T-helper 2 cell (primary cell): ENCODE data around the gene ADM2.
"Not testable (repeated sequence)": the region's sequence is repeated elsewhere in the genome, so short reads cannot be mapped to it uniquely, and the experiment has no call there.

Experiments used
- DNase-seq, 5 experiments: peaks; one replicate each; pipeline versions ENCODE4 v3.0.0 to v3.0.0-alpha.2; 2012 to 2022
- total RNA-seq, 2 donors: gene quantifications; one replicate each; lab custom pipeline; 2026; lab: John Stamatoyannopoulos, UW

Gene ADM2
- total RNA-seq = 2.2 to 2.4 reads per million in 2 donors

DNA sequence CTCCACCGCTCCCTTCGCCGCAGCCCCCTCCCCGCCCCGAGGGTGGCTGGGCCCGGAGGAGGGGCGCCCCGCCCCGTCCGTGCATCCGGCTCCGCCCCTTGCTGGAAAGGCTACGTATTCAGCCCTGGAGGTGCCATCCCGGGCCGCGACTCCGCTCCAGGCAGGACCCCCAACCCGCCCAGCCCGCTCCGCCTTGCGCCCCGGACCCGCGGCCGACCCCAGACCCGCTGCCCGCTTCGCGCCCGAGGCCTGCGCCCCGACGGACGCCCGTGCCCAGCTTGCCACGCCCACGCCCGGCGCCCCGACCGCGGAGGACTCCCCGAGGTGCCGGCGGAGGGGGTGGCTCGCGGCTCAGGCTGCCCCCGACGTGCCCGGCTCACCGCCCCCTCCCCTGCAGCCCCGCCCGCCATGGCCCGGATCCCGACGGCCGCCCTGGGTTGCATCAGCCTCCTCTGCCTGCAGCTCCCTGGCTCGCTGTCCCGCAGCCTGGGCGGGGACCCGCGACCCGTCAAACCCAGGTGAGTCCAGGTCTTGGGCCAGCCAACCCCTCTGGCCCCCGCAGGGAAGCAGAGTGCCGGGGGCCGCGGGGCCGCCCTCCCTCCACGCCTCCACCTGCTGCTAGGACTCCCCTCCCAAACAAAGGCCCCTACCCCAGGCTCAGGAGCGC is at the start of gene ADM2:
Gene ADM2 (plus strand): TSS at position 104 of the 667 bp plus-strand sequence. CDS start 305 bp downstream, at position 409.
- DNase-seq = peak; percentile 48 to 64 (median 55)

GRCh38 chr22:50432131-50432876 is 49.0 kb upstream of the ADM2 start:
- no peak for DNase-seq

DNA sequence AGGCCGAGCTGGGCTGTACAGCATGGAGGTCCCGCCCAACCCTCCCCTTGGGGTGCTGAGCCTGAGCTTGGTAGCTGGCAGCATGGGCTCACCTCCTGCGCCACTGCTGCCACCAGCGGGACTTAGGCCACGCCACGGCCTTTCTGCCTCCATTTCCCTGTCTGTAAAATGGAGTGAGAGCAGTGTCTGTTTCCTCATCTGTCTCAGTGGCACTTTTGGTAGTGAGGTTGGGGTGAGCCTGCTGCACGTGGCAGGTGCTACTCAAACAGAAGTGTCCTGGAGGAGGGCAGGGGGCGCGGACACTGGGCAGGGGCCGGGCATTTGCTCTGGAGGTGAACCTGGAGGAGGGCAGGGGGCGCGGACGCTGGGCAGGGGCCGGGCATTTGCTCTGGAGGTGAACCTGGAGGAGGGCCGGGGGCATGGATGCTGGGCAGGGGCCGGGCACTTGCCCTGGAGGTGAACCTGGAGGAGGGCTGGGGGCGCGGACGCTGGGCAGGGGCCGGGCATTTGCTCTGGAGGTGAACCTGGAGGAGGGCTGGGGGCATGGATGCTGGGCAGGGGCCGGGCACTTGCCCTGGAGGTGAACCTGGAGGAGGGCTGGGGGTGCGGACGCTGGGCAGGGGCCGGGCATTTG is 48.3 kb upstream of the ADM2 start:
- not testable (repeated sequence) for DNase-seq

GRCh38 chr22:50434849-50435248 is 46.5 kb upstream of the ADM2 start:
- no peak for DNase-seq

DNA sequence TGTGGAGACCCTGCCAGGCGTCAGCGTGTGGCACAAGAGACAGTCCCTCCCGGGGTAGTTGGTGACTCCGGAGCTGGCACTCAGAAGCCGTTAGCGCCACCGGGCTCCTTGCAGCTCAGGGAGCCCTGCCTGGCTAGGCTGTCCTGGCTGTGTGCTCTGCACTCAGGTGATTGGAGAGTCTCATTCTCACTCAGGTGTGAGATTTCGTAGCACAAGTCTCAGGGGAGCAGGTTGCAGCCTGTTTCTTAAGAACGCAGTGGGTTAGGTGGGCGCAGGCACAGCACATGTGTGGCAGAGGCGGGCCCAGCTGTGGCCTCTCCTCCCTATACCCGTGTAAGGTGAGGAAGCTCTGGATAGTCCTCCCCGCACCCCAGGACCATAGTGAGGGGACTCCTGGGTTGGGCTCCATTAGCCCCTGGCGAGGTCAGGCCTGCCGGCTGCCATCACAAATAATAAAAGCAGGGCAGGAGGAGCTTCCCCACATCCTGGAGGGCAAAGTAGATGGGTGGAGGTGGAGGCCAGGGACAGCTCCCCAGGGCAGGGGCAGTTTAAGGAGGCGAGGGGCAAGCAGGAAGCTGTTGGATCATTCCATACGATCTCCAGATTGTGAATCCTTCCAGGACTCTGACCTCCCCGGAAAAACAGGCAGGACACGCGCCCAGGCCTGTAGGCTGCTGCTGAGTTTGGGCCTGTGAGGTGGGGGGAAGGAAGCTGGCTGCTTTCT is 45.9 kb upstream of the ADM2 start:
- no peak for DNase-seq

DNA sequence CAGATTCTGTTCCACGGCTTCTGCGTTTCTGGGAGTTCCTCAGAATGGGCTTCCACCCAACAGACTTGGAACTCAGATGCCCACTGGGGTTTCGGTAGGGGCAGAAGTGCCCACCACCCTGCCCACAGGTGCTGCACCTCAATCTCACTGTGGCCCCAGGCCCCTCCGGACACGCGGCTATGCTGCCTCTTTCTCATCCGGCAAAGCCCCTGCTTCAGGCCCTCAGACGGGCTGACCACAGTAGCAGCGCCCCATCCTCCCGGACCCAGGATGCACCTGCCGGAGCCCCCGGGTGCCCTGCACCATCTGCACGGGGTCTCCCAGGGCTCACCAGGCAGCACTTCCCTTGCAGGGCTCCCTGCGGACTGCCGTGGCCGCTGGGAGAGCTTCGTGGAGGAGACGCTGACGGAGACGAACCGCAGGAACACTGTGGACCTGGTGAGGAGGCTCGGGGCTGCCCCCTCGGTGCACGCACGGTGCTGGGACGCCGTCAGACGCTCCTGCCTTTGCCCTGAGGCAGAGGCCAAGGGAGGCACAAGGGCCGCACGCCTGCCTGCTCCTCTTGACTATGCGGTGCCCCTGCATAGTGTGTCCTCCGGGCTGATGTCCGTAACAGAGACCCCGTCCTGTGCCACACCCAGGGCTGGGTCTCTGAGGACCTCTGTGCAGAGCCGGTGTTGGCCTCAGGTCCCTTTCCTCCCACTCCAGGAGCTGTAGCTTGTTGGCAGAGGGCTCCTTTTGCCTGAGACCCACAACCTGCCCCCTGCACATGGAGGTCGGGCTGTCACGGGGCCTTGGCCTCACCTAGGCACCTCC is 45.1 kb upstream of the ADM2 start:
- DNase-seq = no peak

DNA sequence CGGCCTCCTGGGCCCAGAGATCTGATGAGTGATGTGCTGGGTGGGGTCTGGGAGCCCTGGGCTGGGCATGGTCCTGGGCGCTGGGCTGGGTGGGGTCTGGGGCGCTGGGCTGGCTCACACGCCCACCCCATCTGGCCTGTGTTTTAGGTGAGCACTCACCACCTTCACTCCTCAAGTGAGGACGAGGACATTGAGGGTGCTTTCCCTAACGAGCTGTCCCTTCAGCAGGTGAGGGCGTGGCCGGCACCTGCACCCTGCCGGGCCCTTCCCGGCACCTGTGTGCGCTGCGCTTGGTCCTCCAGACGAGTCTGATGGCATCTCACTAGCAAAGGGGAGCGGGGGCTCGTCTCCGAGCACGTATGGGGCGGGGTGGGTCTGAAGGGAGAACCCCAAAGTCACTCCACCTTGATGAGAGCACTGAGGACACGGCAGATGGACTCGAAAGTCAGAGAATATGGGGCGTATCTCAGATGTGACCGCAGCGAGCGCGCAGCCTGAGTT is 44.5 kb upstream of the ADM2 start:
- DNase-seq = no peak

DNA sequence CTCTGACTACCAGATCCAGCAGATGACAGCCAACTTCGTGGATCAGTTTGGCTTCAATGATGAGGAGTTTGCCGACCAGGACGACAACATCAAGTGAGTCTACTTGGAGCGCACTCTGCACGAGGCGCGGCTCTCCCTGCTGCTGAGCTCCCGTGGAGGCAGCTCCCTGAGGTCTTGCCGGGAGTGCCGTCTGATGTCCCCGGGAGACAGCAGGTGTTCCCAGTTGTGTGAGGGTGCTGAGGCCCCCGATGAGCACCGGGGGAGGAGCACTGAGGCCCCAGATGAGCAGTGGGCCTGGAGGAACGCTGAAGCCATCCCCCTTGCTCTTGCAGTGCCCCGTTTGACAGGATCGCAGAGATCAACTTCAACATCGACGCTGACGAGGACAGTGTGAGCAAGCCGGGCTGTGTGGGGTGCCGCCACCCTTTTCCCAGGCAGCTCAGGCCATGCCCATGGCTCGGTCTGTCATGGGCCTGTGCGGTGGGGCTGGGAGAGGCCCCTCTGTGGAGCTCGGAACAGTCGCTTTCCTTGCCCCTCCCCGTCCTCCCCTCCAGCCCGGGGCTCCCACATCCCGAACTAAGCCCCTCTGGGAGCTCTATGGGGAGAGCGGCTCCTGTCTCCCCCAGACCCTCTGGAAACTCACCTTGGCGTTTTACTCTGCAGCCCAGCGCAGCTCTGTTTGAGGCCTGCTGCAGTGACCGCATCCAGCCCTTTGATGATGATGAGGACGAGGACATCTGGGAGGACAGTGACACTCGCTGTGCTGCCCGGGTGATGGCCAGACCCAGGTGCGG is 43.6 kb upstream of the ADM2 start:
- DNase-seq = no peak

GRCh38 chr22:50438305-50439275 is 42.8 kb upstream of the ADM2 start:
- DNase-seq = no peak

- no peak for DNase-seq
Measured at GRCh38 chr22:50439314-50439870, 42.0 kb upstream of the ADM2 start.

DNA sequence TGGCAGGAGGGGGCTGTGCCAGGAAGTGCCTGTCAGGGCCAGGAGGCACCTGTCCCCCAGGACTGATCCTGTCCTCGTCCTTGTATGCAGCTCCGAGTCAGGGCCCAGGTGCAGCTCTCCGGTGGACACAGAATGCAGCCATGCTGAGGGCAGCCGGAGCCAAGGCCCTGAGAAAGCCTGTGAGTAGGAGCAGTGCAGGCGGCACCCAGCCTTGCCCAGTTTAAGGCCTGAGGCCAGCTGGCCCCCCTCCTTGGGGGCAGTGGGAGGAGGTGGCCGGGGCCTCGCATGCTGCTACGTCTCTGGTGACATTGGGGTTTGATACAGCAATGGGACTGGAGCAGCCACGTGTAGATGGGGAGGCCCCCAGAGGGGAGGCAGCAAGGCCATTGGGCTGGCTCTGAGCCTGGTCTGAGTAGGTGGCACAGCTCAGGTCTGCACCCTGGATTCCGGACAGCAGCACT is 41.4 kb upstream of the ADM2 start:
- no peak for DNase-seq

- no peak for DNase-seq
Measured at GRCh38 chr22:50440544-50441249, 40.6 kb upstream of the ADM2 start.

- DNase-seq = no peak
Measured at GRCh38 chr22:50441428-50441993, 39.8 kb upstream of the ADM2 start.

DNA sequence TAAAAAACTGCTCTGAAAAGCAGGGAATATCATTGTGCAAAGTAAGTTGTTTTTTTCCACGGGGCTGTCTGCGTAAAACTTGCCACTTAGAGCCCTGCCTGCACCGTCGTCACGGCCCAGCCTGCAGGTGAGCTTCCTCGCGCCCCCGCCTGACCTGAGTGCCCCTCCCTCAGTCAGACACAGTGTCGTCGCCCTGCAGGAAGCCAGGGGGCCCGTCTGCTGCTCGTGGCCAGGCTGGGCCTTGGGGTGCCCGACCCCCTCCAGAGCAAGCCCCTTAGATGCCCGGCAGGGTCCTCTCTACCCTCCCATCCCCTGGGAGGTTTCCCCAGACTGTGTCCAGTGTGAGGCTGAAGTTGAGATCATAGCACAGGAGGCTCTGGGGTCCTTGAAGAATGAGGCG is 38.1 kb upstream of the ADM2 start:
- no peak for DNase-seq

DNA sequence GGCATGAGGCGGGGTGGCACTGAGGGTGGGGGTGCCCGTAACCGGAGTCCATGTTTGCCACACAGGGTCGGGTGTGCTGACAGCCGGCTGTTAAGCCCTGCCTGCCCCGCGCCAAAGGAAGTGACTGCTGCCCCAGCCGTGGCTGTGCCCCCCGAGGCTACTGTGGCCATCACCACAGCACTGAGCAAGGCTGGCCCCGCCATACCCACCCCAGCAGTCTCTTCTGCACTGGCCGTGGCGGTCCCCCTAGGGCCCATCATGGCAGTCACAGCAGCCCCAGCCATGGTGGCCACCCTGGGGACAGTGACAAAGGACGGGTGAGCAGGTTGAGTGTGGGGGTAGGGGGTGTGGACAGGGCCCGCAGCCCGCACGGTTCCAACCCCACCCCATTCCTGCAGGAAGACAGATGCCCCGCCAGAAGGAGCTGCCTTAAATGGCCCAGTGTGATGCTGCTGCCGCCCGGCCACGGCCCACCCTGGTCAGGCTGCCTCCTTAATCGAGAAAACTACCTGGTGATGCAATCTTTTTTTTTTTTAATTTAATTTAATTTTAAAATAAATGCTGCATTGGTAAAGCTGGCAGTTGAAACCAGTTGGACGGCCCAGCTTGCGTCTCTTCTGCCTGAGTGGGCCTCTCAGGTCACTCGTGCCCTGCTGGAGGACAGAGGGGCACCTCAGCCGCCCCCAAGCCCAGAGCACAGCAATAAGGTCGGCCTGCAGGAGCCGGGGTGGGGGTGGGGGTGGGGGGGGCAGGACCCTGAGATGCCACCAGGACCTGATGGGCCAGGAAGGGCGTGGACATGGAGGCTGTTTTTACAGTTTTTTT is 37.3 kb upstream of the ADM2 start:
- DNase-seq = no peak

- no peak for DNase-seq
Measured at GRCh38 chr22:50444663-50445062, 36.7 kb upstream of the ADM2 start.
